Ovary (tissue), 9 donors: ENCODE measurements around the gene ZC3H11A. TPM values are rescaled to one million over a fixed set of nuclear protein-coding genes. Genes with fewer than 3 reads are reported as not detected.
"Not testable (repeated sequence)": the region's sequence is repeated elsewhere in the genome, so short reads cannot be mapped to it uniquely, and the experiment has no call there.

Source experiments
- DNase-seq, 5 donors: peaks; one replicate each; pipeline ENCODE4 v3.0.0-alpha.2; 2019 to 2020
- H3K27ac ChIP-seq, 2 donors: fragments of 200-600 bp; one replicate each; pipeline versions ENCODE4 v1.5.1 to v1.8.0; 2019 to 2022
- H3K27me3 ChIP-seq: fragments of 200-600 bp; one replicate; pipeline ENCODE4 v1.8.0; 2022
- H3K36me3 ChIP-seq: fragments of 200-600 bp; sonication (generic); one replicate; pipeline ENCODE4 v1.5.1; 2019
- H3K4me1 ChIP-seq: one replicate; pipeline ENCODE4 v1.8.1; 2013; ENCODE audit warnings: mild to moderate bottlenecking, moderate library complexity; ENCODE audit not compliant: insufficient read depth
- H3K4me3 ChIP-seq: fragments of 200-600 bp; sonication (generic); one replicate; pipeline ENCODE4 v1.5.1; 2017
- H3K9me3 ChIP-seq, 2 donors: fragments of 200-600 bp in 1 of 2; sonication (generic) in 1 of 2; one replicate each; pipeline versions ENCODE4 v1.5.1 to v1.8.1; 2013 to 2019; ENCODE audit warnings: mild to moderate bottlenecking in 1 of 2, moderate library complexity in 1 of 2
- CTCF ChIP-seq, 3 donors: fragments of 450-650 bp in 2 of 3; fragments of 200-600 bp in 1 of 3; IDR thresholded peaks; one replicate each; pipeline versions ENCODE4 v1.5.1 to v1.8.0; 2016 to 2022; ENCODE audit warnings: antibody characterized with exemption in 3 of 3, mild to moderate bottlenecking in 1 of 3
- EP300 ChIP-seq: sonication (generic); formaldehyde crosslinking; IDR thresholded peaks from one replicate; pipeline ENCODE4 v1.6.1; 2017; ENCODE audit warnings: antibody characterized with exemption
- POLR2A ChIP-seq: fragments of 450-650 bp; IDR thresholded peaks from one replicate; pipeline ENCODE4 v1.6.1; 2017; ENCODE audit warnings: antibody characterized with exemption, mild to moderate bottlenecking, moderate library complexity
- WGBS, 3 donors: extraction: QIAGEN DNeasy Blood & Tissue Kit in 1 of 3; methylation state at CpG; one replicate each; pipeline versions ENCODE4 v1.1.5 to v1.1.7; 2013 to 2017; 5-methylcytosine and 5-hydroxymethylcytosine counted together
- intact Hi-C, 4 donors: fragments of 100-400 bp; cut with DNase I; formaldehyde crosslinking; loops; one replicate each; pipeline versions ENCODE4 v1.11.0 to v1.15.1; 2022 to 2023
- polyA plus RNA-seq, 2 donors: library from polyadenylated mRNA; stranded (reverse); fragments of 200-250 nt in 1 of 2; fragments of 350-450 nt in 1 of 2; fragmentation: Illumina TruSeq in 1 of 2; extraction: RNeasy Lipid Tissue Mini Kit (QIAGEN cat#74804) in 1 of 2; gene quantifications; one replicate each; pipeline ENCODE4 v1.2.3, GENCODE V29; 2013 to 2014
- total RNA-seq, 7 donors: library from RNA; depleted of rRNA in 2 of 7; stranded (reverse); fragments of >200 nt in 2 of 7; fragmentation: NEBNext Ultra II Directional in 3 of 7; extraction: Animal tissue kit (Norgen Biotek cat#: 25700) in 3 of 7; gene quantifications; one replicate each; pipeline versions ENCODE4 v1.1.0 to v1.2.4, GENCODE V29; 2016 to 2023
- donor health status: DM: no; HTN: no; CAD: no; lungs with moderate emphysema.
- donor health status: DM: no; HTN: no; CAD: no.
- donor health status: Bipolar disorder and iron deficiency.
- donor health status: DM: yes; HTN: yes; CAD: no.
- donor health status: DM: no; HTN: no; CAD: no.
- donor health status: DM: yes; HTN: yes; CAD: no.

The ZC3H11A gene
- total and polyA plus RNA-seq, 9 donors = 52.9 to 100 (median 63.0) TPM

GRCh38 chr1:203826175-203826574 is 30.8 kb downstream of the ZC3H11A start:
- Histone ChIP-seq H3K27me3 (no peaks in the 10 kb centered on the region), H3K9me3 (no peaks in the 10 kb centered on the region), H3K36me3 (no peaks in the 10 kb centered on the region), H3K4me1 (peaks cover 2% of the 10 kb centered on the region), H3K27ac (no peak overlapping the region), H3K4me3 (no peak overlapping the region)
- TF ChIP-seq POLR2A (no peak), CTCF (IDR thresholded peaks at IDR 0.05) (no peak), EP300 (no peak)
- 94 to 98% (median 98%) methylated on average over 2 of the region's 2 CpGs for WGBS, 3 donors
- intact Hi-C loops = no loop called here
- no peak for DNase-seq

GRCh38 chr1:203828002-203828401 is 32.6 kb downstream of the ZC3H11A start:
- Histone ChIP-seq H3K4me3 (no peak overlapping the region), H3K27me3 (no peaks in the 10 kb centered on the region), H3K27ac (no peak overlapping the region), H3K9me3 (no peaks in the 10 kb centered on the region), H3K36me3 (no peaks in the 10 kb centered on the region), H3K4me1 (no peaks in the 10 kb centered on the region)
- 56 to 75% (median 69%) methylated on average over 5 of the region's 5 CpGs for WGBS, 3 donors
- TF ChIP-seq CTCF (IDR thresholded peaks at IDR 0.05) (no peak), POLR2A (no peak), EP300 (no peak)
- intact Hi-C loops = no loop called here
- DNase-seq = no peak

DNA sequence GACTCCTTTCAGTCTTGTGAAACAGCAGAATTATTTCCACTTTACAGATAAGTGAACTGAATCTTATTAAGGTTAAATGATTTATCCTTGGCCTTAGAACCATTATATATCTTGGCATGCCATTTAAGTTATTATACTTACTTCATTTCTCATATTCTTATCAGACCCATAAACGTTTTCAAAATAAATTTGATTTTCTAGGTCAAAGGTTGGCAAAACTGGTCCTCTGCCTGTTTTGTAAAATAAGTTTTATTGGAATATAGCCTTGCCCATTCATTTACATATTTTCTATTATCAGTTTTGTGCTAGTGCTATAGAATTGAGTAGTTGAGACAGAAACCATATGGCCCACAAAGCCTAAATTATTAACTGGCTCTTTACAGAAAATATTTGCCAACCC is 33.1 kb downstream of the ZC3H11A start:
- H3K4me3 ChIP-seq = no peak overlapping the region
- no peaks in the 10 kb centered on the region for H3K27me3 ChIP-seq
- no peaks in the 10 kb centered on the region for H3K9me3 ChIP-seq
- no peaks in the 10 kb centered on the region for H3K4me1 ChIP-seq
- intact Hi-C loops = no loop called here
- no peak overlapping the region for H3K27ac ChIP-seq
- TF ChIP-seq POLR2A = no peak
- TF ChIP-seq CTCF (IDR thresholded peaks at IDR 0.05) = no peak
- no peak for TF ChIP-seq EP300
- 3 to 13% (median 6%) methylated on average over 1 of the region's 1 CpG for WGBS, 3 donors
- no peaks in the 10 kb centered on the region for H3K36me3 ChIP-seq
- DNase-seq = no peak

GRCh38 chr1:203829247-203829646 is 33.8 kb downstream of the ZC3H11A start:
- H3K36me3 ChIP-seq, H3K27ac ChIP-seq, DNase-seq, H3K9me3 ChIP-seq, H3K27me3 ChIP-seq, H3K4me3 ChIP-seq, intact Hi-C loops, H3K4me1 ChIP-seq: not testable (repeated sequence)
- WGBS, 3 donors = 71 to 85% (median 72%) methylated on average over 5 of the region's 5 CpGs

DNA sequence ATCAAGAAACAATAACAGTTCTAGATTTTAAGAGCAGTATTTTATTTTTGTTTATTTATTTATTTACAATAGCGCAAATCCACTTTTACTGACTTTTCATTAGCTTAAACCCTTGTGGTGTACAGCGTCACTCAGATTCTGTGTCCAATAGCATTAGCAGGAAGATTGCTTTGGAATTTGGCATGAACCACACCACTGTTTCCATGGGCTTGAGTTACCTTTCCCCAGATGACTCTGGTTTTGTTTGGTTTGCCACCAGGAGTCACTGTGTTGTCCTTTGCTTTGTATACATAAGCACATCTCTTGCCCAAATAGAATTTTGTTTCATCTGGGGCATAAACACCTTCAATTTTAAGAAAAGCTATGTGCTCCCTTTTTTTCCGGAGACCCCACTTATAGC is 40.1 kb downstream of the ZC3H11A start:
- WGBS, 3 donors = 95 to 98% (median 97%) methylated on average over 3 of the region's 3 CpGs
- TF ChIP-seq EP300 (no peak), POLR2A (no peak), CTCF (IDR thresholded peaks at IDR 0.05) (no peak)
- Histone ChIP-seq H3K36me3 (no peaks in the 10 kb centered on the region), H3K27ac (no peak overlapping the region), H3K4me1 (peaks cover 1% of the 10 kb centered on the region), H3K4me3 (no peak overlapping the region), H3K9me3 (no peaks in the 10 kb centered on the region), H3K27me3 (no peaks in the 10 kb centered on the region)
- intact Hi-C loops = no loop called here
- no peak for DNase-seq
